Endothelial cell (in vitro differentiated cells): Measurements from ENCODE around the gene TRIM36. TPM values are rescaled to one million over a fixed set of nuclear protein-coding genes. Genes with fewer than 3 reads are reported as not detected.

Experiments
- DNase-seq: peaks from one replicate; pipeline ENCODE4 v3.0.0; 2021; ENCODE audit warnings: low spot score
- H3K27ac Mint-ChIP-seq: one replicate; pipeline ENCODE4 v1.8.0; 2021; ENCODE audit warnings: mixed read lengths, inconsistent platforms; ENCODE audit not compliant: unreplicated experiment
- H3K27me3 Mint-ChIP-seq: one replicate; pipeline ENCODE4 v1.8.0; 2021; ENCODE audit warnings: mild to moderate bottlenecking, moderate library complexity, mixed read lengths, inconsistent platforms; ENCODE audit not compliant: unreplicated experiment
- H3K36me3 Mint-ChIP-seq: one replicate; pipeline ENCODE4 v1.8.0; 2021; ENCODE audit warnings: mild to moderate bottlenecking, low read depth, mixed read lengths, inconsistent platforms; ENCODE audit not compliant: unreplicated experiment
- H3K4me1 Mint-ChIP-seq: one replicate; pipeline ENCODE4 v1.8.0; 2021; ENCODE audit warnings: mild to moderate bottlenecking, mixed read lengths, inconsistent platforms; ENCODE audit not compliant: unreplicated experiment
- H3K4me3 Mint-ChIP-seq: one replicate; pipeline ENCODE4 v1.8.0; 2021; ENCODE audit warnings: mild to moderate bottlenecking, mixed read lengths, inconsistent platforms; ENCODE audit not compliant: unreplicated experiment
- H3K9me3 Mint-ChIP-seq: one replicate; pipeline ENCODE4 v1.8.0; 2021; ENCODE audit warnings: mixed read lengths, inconsistent platforms; ENCODE audit not compliant: unreplicated experiment
- total RNA-seq: library from RNA; stranded (reverse); fragmentation: NEBNext Ultra II Directional; extraction: Animal tissue kit (Norgen Biotek cat#: 25700); gene quantifications from one replicate; pipeline ENCODE4 v1.2.1, GENCODE V29; 2021; ENCODE audit not compliant: unreplicated experiment
- TF ChIP-seq, protein P1 (sequence below): fragments of 200-600 bp; sonication (generic); IDR thresholded peaks from one replicate; pipeline ENCODE4 v1.5.0; 2021; ENCODE audit warnings: antibody characterized with exemption; ENCODE audit not compliant: unreplicated experiment

The TRIM36 gene
- total RNA-seq, 1 donor from 2014 or later: 9.9 TPM

DNA sequence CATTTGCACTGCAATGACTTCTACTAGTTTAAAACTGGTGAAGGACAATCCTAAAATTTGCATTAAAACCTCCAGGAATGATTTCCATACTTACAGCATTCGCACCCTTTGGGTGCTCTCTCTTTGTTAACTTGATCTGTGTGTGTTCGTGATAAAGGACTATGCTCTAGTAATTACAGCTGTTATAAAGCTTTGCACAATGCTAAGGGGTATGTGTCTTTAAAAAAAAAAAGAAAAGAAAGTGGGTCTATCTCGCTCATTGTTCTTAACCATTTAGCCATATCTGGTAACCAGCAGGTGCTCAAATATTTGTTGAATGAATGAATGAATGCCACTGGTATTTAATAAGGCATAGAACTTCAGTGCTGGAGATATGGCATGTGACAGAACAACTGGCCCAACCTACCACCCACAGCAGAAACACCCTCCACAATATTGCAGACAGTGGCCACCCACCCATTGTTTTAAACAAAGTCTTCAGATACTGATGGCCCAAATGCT lies 8.7 kb downstream of the TRIM36 start:
- no peak for DNase-seq
- H3K4me1 Mint-ChIP-seq: no peaks in the 10 kb centered on the region
- no peak overlapping the region for H3K4me3 Mint-ChIP-seq
- H3K27ac Mint-ChIP-seq: no peak overlapping the region
- peaks cover 6% of the 10 kb centered on the region for H3K9me3 Mint-ChIP-seq
- peaks cover 15% of the 10 kb centered on the region for H3K36me3 Mint-ChIP-seq
- TF ChIP-seq, protein P1, sequence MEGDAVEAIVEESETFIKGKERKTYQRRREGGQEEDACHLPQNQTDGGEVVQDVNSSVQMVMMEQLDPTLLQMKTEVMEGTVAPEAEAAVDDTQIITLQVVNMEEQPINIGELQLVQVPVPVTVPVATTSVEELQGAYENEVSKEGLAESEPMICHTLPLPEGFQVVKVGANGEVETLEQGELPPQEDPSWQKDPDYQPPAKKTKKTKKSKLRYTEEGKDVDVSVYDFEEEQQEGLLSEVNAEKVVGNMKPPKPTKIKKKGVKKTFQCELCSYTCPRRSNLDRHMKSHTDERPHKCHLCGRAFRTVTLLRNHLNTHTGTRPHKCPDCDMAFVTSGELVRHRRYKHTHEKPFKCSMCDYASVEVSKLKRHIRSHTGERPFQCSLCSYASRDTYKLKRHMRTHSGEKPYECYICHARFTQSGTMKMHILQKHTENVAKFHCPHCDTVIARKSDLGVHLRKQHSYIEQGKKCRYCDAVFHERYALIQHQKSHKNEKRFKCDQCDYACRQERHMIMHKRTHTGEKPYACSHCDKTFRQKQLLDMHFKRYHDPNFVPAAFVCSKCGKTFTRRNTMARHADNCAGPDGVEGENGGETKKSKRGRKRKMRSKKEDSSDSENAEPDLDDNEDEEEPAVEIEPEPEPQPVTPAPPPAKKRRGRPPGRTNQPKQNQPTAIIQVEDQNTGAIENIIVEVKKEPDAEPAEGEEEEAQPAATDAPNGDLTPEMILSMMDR: no peak
- H3K27me3 Mint-ChIP-seq: no peaks in the 10 kb centered on the region

DNA sequence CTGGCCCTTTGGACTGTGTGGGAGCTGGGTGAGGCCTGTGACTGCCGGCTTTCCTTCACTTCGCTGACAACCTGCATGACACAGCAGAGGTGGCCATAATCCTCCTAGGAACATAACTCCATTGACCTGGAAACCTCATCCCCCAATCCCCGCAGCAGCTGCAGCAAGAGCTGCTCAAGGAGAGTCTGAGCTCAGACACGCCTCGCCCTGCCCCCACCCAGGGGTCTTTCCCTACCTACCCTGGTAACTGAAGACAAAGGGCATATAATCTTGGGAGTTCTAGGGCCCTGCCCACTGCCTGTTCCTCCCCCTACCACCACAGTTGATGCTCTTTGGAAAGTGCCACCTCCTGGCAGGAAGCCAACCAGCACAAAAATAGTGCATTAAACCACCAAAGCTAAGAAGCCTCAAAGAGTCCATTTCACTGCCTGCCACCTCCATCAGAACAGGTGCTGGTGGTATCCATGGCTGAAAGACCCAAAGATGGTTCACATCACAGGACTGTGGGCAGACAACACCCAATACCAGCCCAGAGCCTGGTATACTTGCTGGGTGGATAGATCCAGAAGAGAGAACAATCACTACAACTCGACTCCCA lies 18.4 kb downstream of the TRIM36 start:
- DNase-seq: no peak
- peaks cover 23% of the 10 kb centered on the region for H3K36me3 Mint-ChIP-seq

DNA sequence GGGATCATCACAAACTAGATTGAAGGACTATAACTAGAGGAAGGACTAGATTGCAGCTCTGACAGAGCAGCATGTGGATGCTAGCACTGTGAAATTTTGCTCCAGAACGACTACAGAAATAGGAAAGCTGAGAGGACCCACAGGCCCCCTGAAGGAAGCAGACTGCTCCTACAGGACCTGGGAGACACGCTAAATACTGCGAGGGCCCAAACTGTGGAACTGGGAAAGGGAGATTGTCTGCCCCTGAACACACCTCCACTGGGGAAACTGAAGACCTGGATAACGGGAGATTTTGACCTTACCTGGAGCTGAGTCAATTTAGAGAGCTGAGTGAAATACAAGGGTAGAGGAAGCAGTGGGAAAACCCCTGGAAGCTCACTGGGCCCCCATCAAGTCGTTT lies 19.2 kb downstream of the TRIM36 start:
- Mint-ChIP-seq H3K36me3 (peaks cover 23% of the 10 kb centered on the region), H3K27ac (no peak overlapping the region), H3K4me3 (peak overlapping the region; percentile 13), H3K4me1 (peaks cover 16% of the 10 kb centered on the region), H3K27me3 (no peaks in the 10 kb centered on the region), H3K9me3 (peaks cover 11% of the 10 kb centered on the region)
- TF ChIP-seq, protein P1: no peak
- DNase-seq: no peak

More for the DNA sequence above, 18.4 kb downstream of the TRIM36 start:
- TF ChIP-seq, protein P1: no peak
- Mint-ChIP-seq H3K27me3 (no peaks in the 10 kb centered on the region), H3K4me1 (peaks cover 16% of the 10 kb centered on the region), H3K9me3 (peaks cover 11% of the 10 kb centered on the region), H3K27ac (peak overlapping the region; percentile 23), H3K4me3 (no peak overlapping the region)

DNA sequence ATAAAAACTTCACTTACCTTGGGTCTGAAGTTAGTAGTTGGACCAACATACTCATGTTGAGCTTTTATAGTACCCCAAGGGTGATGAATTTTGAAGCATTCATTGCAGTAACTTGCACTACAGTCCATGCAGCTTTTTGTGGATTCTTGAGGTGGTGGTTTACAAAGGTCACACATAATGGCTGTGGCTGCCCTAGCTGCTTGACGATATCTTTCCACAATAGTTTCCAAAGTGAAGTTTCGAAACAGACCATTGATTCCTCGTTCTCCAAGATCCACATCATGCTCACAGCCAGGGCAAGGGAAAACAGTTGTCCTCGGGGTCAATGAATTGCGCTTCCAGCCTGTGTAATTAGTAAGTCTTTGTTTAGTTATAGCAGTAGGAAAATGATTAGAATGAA lies 22.7 kb downstream of the TRIM36 start:
- peaks cover 10% of the 10 kb centered on the region for H3K9me3 Mint-ChIP-seq
- DNase-seq: no peak

DNA sequence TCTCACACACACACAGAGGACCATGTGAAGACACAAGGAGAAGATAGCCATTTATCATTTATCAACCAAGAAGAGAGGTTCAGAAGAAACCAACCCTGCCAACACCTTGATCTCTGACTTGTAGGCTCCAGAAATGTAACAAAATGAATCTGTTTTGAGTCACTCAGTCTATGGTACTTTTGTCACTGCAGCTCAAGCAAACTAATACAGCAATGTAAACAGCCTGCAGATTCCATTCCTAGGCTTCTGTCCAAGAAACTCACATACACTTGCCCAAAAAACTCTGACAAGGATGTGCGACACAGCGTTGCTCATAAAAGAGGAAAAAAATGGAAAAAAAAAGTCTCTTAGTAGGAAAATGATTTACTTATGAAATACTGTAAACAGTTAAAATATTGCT lies 33.4 kb downstream of the TRIM36 start:
- Mint-ChIP-seq H3K27me3 (no peaks in the 10 kb centered on the region), H3K4me1 (peaks cover 2% of the 10 kb centered on the region), H3K9me3 (no peaks in the 10 kb centered on the region), H3K27ac (no peak overlapping the region), H3K4me3 (no peak overlapping the region), H3K36me3 (no peaks in the 10 kb centered on the region)
- no peak for DNase-seq
- TF ChIP-seq, protein P1: no peak

More for the DNA sequence above, 22.7 kb downstream of the TRIM36 start:
- Mint-ChIP-seq H3K36me3 (peaks cover 7% of the 10 kb centered on the region), H3K4me1 (peaks cover 15% of the 10 kb centered on the region), H3K4me3 (no peak overlapping the region), H3K27me3 (no peaks in the 10 kb centered on the region), H3K27ac (no peak overlapping the region)
- TF ChIP-seq, protein P1: no peak
